OCI-LY1 (cell line): ENCODE measurements around the gene AGMO.

Experiments used
- EZH2 ChIP-seq: fragments of 200-600 bp; sonication (generic), shearing (Covaris generic); IDR thresholded peaks from 2 replicates; pipeline ENCODE4 v1.8.0; 2017; ENCODE audit warnings: borderline replicate concordance, mixed run types, mild to moderate bottlenecking, antibody characterized with exemption, low read length, moderate library complexity, mixed read lengths
- TF ChIP-seq, protein P1 (sequence below): fragments of 200-600 bp; sonication (generic), shearing (Covaris generic); IDR thresholded peaks from 2 replicates; pipeline ENCODE4 v1.5.1; 2017; ENCODE audit warnings: mild to moderate bottlenecking, antibody characterized with exemption, low read length, moderate library complexity, mixed read lengths

DNA sequence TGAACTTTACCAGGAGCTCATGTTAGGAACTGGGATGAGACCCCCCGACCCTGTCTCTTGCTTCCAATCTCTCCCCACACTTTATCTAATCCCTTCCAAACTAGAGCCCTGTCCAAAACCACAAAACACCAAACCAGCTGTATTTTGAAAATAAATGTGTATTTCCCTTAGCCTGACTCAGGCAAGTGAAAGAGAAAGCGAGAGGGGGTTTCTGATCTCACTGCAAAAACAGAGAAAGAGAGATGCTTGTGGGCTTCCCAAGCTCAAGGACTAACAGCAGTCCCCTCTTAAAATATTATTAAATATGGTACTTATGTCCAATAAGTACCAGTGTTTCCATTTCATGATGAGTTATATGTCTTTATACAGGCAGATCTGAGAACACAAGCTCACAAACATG is 122.0 kb downstream of the AGMO start:
- TF ChIP-seq, protein P1, sequence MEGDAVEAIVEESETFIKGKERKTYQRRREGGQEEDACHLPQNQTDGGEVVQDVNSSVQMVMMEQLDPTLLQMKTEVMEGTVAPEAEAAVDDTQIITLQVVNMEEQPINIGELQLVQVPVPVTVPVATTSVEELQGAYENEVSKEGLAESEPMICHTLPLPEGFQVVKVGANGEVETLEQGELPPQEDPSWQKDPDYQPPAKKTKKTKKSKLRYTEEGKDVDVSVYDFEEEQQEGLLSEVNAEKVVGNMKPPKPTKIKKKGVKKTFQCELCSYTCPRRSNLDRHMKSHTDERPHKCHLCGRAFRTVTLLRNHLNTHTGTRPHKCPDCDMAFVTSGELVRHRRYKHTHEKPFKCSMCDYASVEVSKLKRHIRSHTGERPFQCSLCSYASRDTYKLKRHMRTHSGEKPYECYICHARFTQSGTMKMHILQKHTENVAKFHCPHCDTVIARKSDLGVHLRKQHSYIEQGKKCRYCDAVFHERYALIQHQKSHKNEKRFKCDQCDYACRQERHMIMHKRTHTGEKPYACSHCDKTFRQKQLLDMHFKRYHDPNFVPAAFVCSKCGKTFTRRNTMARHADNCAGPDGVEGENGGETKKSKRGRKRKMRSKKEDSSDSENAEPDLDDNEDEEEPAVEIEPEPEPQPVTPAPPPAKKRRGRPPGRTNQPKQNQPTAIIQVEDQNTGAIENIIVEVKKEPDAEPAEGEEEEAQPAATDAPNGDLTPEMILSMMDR: no peak
- TF ChIP-seq EZH2: no peak
